ENCODE results near the gene PAX2. TPM values are rescaled to one million over a fixed set of nuclear protein-coding genes. Genes with fewer than 3 reads are reported as not detected.

PAX2 gene
- total RNA-seq, 1 experiment from 2014 or later, result 0.09 TPM

GRCh38 chr10:100707261-100707848, 38.0 kb upstream of the PAX2 start (continued):
- TF ChIP-seq E2F4 (CRISPR knock-in tag; IDR thresholded peaks at IDR 0.05; ENCODE audit: borderline replicate concordance, low read depth), result no peak
- TF ChIP-seq SMAD4 (CRISPR knock-in tag; IDR thresholded peaks at IDR 0.05), result no peak

GRCh38 chr10:100709146-100710082, 36.0 kb upstream of the PAX2 start:
- TF ChIP-seq SP1 (CRISPR knock-in tag; conservative IDR thresholded peaks at IDR 0.05) (no peak), SMAD4 (CRISPR knock-in tag; IDR thresholded peaks at IDR 0.05) (no peak), MYBL2 (CRISPR knock-in tag; IDR thresholded peaks at IDR 0.05) (no peak), RELA (CRISPR knock-in tag; IDR thresholded peaks at IDR 0.05; ENCODE audit: borderline replicate concordance) (no peak), ZNF317 (CRISPR knock-in tag; IDR thresholded peaks at IDR 0.05; ENCODE audit: borderline replicate concordance, low read depth) (no peak), ZNF416 (CRISPR knock-in tag; IDR thresholded peaks at IDR 0.05) (no peak), ZNF121 (CRISPR knock-in tag; IDR thresholded peaks at IDR 0.05) (no peak), NFE2L1 (CRISPR knock-in tag; IDR thresholded peaks at IDR 0.05) (no peak), MLX (CRISPR knock-in tag; IDR thresholded peaks at IDR 0.05) (no peak), SMAD3 (CRISPR knock-in tag; IDR thresholded peaks at IDR 0.05; ENCODE audit: borderline replicate concordance) (no peak), ELF4 (CRISPR knock-in tag; IDR thresholded peaks at IDR 0.05; ENCODE audit: low read depth) (no peak)
- DNase-seq (ENCODE audit: low spot score), result no peak
- POLR2A ChIA-PET, result interaction anchor here (0.5 to 0.7 kb wide), 3 partner anchors 161 to 1345 kb away, joined by 3 to 5 read pairs (median 4); no protein-coding TSS in a partner anchor
- peaks cover 17% of the 10 kb centered on the region for H3K4me1 Mint-ChIP-seq
- no peak; the same call in 1 of the 2 replicates for ATAC-seq
- H3K9me3 Mint-ChIP-seq, result no peaks in the 10 kb centered on the region
- H3K27ac Mint-ChIP-seq, result no peak overlapping the region
- CTCF ChIA-PET, result interaction anchor here (1.0 kb wide), 1 partner anchor 140 kb away, joined by 5 read pairs; no protein-coding TSS in a partner anchor
- peaks cover 96% of the 10 kb centered on the region for H3K27me3 Mint-ChIP-seq (ENCODE audit: low read depth)
- no peaks in the 10 kb centered on the region for H3K36me3 Mint-ChIP-seq
- H3K4me3 Mint-ChIP-seq, result peak overlapping the region; percentile 57

- ATAC-seq, result peak; percentile 25
- no peaks in the 10 kb centered on the region for H3K9me3 Mint-ChIP-seq
- no peak for TF ChIP-seq PRDM15 (CRISPR knock-in tag; IDR thresholded peaks at IDR 0.05)
- TF ChIP-seq HMGXB4 (CRISPR knock-in tag; IDR thresholded peaks at IDR 0.05), result peak; percentile 24; the same call in 1 of the 2 replicates
- TF ChIP-seq ZNF423 (CRISPR knock-in tag; IDR thresholded peaks at IDR 0.05), result 0 out of 2 replicates have a peak, but pooled peaks have one; percentile 14
- H3K36me3 Mint-ChIP-seq, result no peaks in the 10 kb centered on the region
- DNase-seq (ENCODE audit: low spot score), result no peak
- POLR2A ChIA-PET, result interaction anchor here (0.5 to 0.7 kb wide), 2 partner anchors 160 to 364 kb away, joined by 3 to 4 read pairs; no protein-coding TSS in a partner anchor
- H3K4me3 Mint-ChIP-seq, result peak overlapping the region; percentile 57
- H3K4me1 Mint-ChIP-seq, result peaks cover 23% of the 10 kb centered on the region
- H3K27ac Mint-ChIP-seq, result no peak overlapping the region
- CTCF ChIA-PET, result interaction anchor here (1.0 kb wide), 1 partner anchor 141 kb away, joined by 5 read pairs; no protein-coding TSS in a partner anchor
- H3K27me3 Mint-ChIP-seq (ENCODE audit: low read depth), result peaks cover 98% of the 10 kb centered on the region
These were observed 35.1 kb upstream of the PAX2 start for GRCh38 chr10:100710151-100710871.

Data from WTC11 (cell line).